ENCODE results near the gene TRHDE. TPM values are rescaled to one million over a fixed set of nuclear protein-coding genes. Genes with fewer than 3 reads are reported as not detected.

The TRHDE gene
- total RNA-seq, 3 donors from 2014 or later, result 0.98 to 43.2 (median 2.2) TPM

GRCh38 chr12:72444125-72444524 lies 172.0 kb downstream of the TRHDE start:
- no peak overlapping the region for H3K4me3 ChIP-seq
- no peaks in the 10 kb centered on the region for H3K27me3 ChIP-seq
- intact Hi-C loops (cut with DNase I; ENCODE audit: low total_unique reads), result no loop called here
- no peaks in the 10 kb centered on the region for H3K36me3 ChIP-seq
- no peak for DNase-seq (ENCODE audit: low spot score in 2 of 2)
- no peak overlapping the region for H3K27ac ChIP-seq
- no peaks in the 10 kb centered on the region for H3K9me3 ChIP-seq
- TF ChIP-seq CTCF (IDR thresholded peaks at IDR 0.05) (no peak), POLR2A (IDR thresholded peaks at IDR 0.05) (no peak), POLR2AphosphoS5 (IDR thresholded peaks at IDR 0.05) (no peak)
- no peaks in the 10 kb centered on the region for H3K4me1 ChIP-seq

GRCh38 chr12:72444566-72444965 lies 172.4 kb downstream of the TRHDE start:
- H3K27me3 ChIP-seq, result no peaks in the 10 kb centered on the region
- no peaks in the 10 kb centered on the region for H3K36me3 ChIP-seq
- intact Hi-C loops (cut with DNase I; ENCODE audit: low total_unique reads), result no loop called here
- no peaks in the 10 kb centered on the region for H3K9me3 ChIP-seq
- H3K27ac ChIP-seq, result no peak overlapping the region
- no peaks in the 10 kb centered on the region for H3K4me1 ChIP-seq
- no peak for TF ChIP-seq POLR2A (IDR thresholded peaks at IDR 0.05)
- TF ChIP-seq CTCF (IDR thresholded peaks at IDR 0.05), result no peak
- TF ChIP-seq POLR2AphosphoS5 (IDR thresholded peaks at IDR 0.05), result no peak
- H3K4me3 ChIP-seq, result no peak overlapping the region
- DNase-seq (ENCODE audit: low spot score in 2 of 2), result no peak

GRCh38 chr12:72448089-72448488 lies 175.9 kb downstream of the TRHDE start:
- intact Hi-C loops (cut with DNase I; ENCODE audit: low total_unique reads), result no loop called here
- Histone ChIP-seq H3K4me3 (no peak overlapping the region), H3K27ac (no peak overlapping the region), H3K27me3 (no peaks in the 10 kb centered on the region), H3K9me3 (no peaks in the 10 kb centered on the region), H3K4me1 (no peaks in the 10 kb centered on the region), H3K36me3 (no peaks in the 10 kb centered on the region)
- no peak for DNase-seq (ENCODE audit: low spot score in 2 of 2)
- no peak for TF ChIP-seq CTCF (IDR thresholded peaks at IDR 0.05)
- no peak for TF ChIP-seq POLR2AphosphoS5 (IDR thresholded peaks at IDR 0.05)
- no peak for TF ChIP-seq POLR2A (IDR thresholded peaks at IDR 0.05)

- no peaks in the 10 kb centered on the region for H3K36me3 ChIP-seq
- H3K9me3 ChIP-seq, result peaks cover 5 to 6% of the 10 kb centered on the region in 2 donors
- DNase-seq (ENCODE audit: low spot score in 2 of 2), result no peak
- TF ChIP-seq POLR2A (IDR thresholded peaks at IDR 0.05), result no peak
- TF ChIP-seq CTCF (IDR thresholded peaks at IDR 0.05), result no peak
- no peak for TF ChIP-seq POLR2AphosphoS5 (IDR thresholded peaks at IDR 0.05)
- intact Hi-C loops (cut with DNase I; ENCODE audit: low total_unique reads), result no loop called here
- no peak overlapping the region for H3K27ac ChIP-seq
- no peaks in the 10 kb centered on the region for H3K4me1 ChIP-seq
- no peak overlapping the region for H3K4me3 ChIP-seq
- H3K27me3 ChIP-seq, result no peaks in the 10 kb centered on the region
Observed at GRCh38 chr12:72448805-72449204, 176.6 kb downstream of the TRHDE start.

- Histone ChIP-seq H3K4me3 (no peak overlapping the region), H3K4me1 (no peaks in the 10 kb centered on the region), H3K27me3 (no peaks in the 10 kb centered on the region), H3K36me3 (no peaks in the 10 kb centered on the region), H3K27ac (no peak overlapping the region), H3K9me3 (peaks cover 5 to 6% of the 10 kb centered on the region in 2 donors)
- no peak for TF ChIP-seq POLR2A (IDR thresholded peaks at IDR 0.05)
- intact Hi-C loops (cut with DNase I; ENCODE audit: low total_unique reads), result no loop called here
- DNase-seq (ENCODE audit: low spot score in 2 of 2), result no peak
Observed at GRCh38 chr12:72453066-72453465, 180.9 kb downstream of the TRHDE start.

GRCh38 chr12:72453550-72453949 lies 181.4 kb downstream of the TRHDE start:
- H3K27ac ChIP-seq, result no peak overlapping the region
- no peaks in the 10 kb centered on the region for H3K4me1 ChIP-seq
- no peak for DNase-seq (ENCODE audit: low spot score in 2 of 2)
- H3K4me3 ChIP-seq, result no peak overlapping the region
- H3K27me3 ChIP-seq, result no peaks in the 10 kb centered on the region
- H3K36me3 ChIP-seq, result no peaks in the 10 kb centered on the region
- peaks cover 5 to 6% of the 10 kb centered on the region in 2 donors for H3K9me3 ChIP-seq
- intact Hi-C loops (cut with DNase I; ENCODE audit: low total_unique reads), result no loop called here
- TF ChIP-seq POLR2A (IDR thresholded peaks at IDR 0.05) (no peak), POLR2AphosphoS5 (IDR thresholded peaks at IDR 0.05) (no peak), CTCF (IDR thresholded peaks at IDR 0.05) (no peak)

Measured in breast epithelium (tissue), 4 donors.